ENCODE results near the gene STX4. TPM values are rescaled to one million over a fixed set of nuclear protein-coding genes. Genes with fewer than 3 reads are reported as not detected.

STX4 gene
- total RNA-seq, 4 donors from 2014 or later = 14.9 to 24.3 (median 21.4) TPM

DNA sequence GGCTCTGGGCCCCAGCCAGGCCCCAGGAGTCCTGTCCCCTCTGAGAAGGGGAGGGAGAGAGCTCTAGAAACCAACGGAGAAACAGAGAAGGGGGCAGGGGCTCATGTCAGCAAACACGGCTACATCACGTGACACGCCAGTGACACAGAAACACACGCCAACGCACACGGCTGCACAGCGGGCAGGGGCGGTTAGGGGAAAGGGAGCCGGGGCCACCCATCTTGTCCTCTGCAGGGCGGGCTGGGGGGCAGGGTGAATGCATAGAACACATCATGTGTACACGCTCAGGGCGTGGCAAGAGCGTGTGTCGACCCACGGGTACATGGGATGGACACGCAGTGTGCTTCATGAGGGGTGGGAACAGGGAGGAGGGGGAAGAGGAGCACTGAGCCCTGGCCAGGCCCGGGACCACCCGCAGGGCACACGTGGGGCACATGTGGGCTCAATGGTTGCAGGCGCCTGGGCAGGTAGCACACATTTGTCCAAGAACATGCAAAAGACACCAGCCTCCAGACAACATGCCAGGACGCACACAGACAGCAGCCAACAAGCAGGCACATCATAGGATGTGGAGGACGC lies 43.8 kb upstream of the STX4 start:
- ATAC-seq (no peak), DNase-seq (no peak)
- Histone ChIP-seq H3K27ac (no peak overlapping the region), H3K9me3 (no peaks in the 10 kb centered on the region), H3K4me3 (no peak overlapping the region), H3K4me1 (peaks cover 9 to 15% of the 10 kb centered on the region in 2 donors), H3K27me3 (no peaks in the 10 kb centered on the region), H3K36me3 (peaks cover 0 to under 1% of the 10 kb centered on the region in 2 donors)
- in situ Hi-C loops (cut with MboI; ENCODE audit: low sequenced_read_pairs in 4 of 4) = loop anchor here in 3 of 4 donors (10.0 to 25.0 kb wide), 5 partner anchors 98 to 873 kb away; partner anchors contain the start of genes ZNF267 (in 3 of the 3), ZNF843 (in 2 of the 3), COX6A2 (in 1 of the 3) and PRSS36 (in 1 of the 3)
- intact Hi-C loops (cut with DNase I; ENCODE audit: low total_unique reads) = loop anchor here (5.0 to 10.0 kb wide), 2 partner anchors 83 to 725 kb away; partner anchors contain the start of genes ZNF646 and ZNF668
- TF ChIP-seq CTCF (IDR thresholded peaks at IDR 0.05 in 4 of 5, conservative IDR thresholded peaks at IDR 0.05 in 1 of 5) = no peak
- TF ChIP-seq POLR2A (IDR thresholded peaks at IDR 0.05) = no peak

DNA sequence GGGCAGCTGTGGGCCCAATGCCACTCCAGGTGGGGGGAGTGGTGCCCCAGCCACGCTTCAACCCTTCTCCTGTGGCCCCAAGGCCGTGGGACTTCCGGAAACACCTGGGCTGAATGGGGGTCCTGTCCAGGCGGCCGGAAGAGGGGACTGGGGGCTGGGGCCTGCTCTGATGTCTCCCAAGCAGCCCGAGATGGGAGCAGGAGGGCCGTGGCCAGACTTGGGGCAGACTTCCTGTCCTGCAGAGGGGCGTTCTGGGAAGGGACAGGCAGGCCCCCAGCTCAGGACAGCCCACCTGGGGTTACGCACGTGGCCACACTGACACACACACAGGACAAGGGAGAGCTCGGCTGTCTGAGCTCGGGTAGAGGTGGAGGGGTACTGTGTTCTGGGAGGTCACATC lies 43.3 kb upstream of the STX4 start:
- DNase-seq = no peak
- intact Hi-C loops (cut with DNase I; ENCODE audit: low total_unique reads) = no loop called here
- no peak for ATAC-seq
- Histone ChIP-seq H3K27ac (no peak overlapping the region), H3K4me3 (no peak overlapping the region), H3K27me3 (no peaks in the 10 kb centered on the region), H3K9me3 (no peaks in the 10 kb centered on the region), H3K36me3 (no peaks in the 10 kb centered on the region), H3K4me1 (peaks cover 9 to 14% of the 10 kb centered on the region in 2 donors)
- in situ Hi-C loops (cut with MboI; ENCODE audit: low sequenced_read_pairs in 4 of 4) = loop anchor here in 3 of 4 donors (25.0 kb wide), 4 partner anchors 97 to 872 kb away; partner anchors contain the start of genes ZNF267 (in 3 of the 3), COX6A2 (in 1 of the 3), PRSS36 (in 1 of the 3) and PRSS53 (in 1 of the 3)
- TF ChIP-seq POLR2A (IDR thresholded peaks at IDR 0.05) = no peak
- no peak for TF ChIP-seq CTCF (IDR thresholded peaks at IDR 0.05 in 4 of 5, conservative IDR thresholded peaks at IDR 0.05 in 1 of 5)

- H3K4me3 ChIP-seq = no peak overlapping the region
- H3K9me3 ChIP-seq = no peaks in the 10 kb centered on the region
- DNase-seq = no peak
- in situ Hi-C loops (cut with MboI; ENCODE audit: low sequenced_read_pairs in 4 of 4) (loop anchor here in 3 of 4 donors (25.0 kb wide), 4 partner anchors 96 to 871 kb away; partner anchors contain the start of genes ZNF267 (in 3 of the 3), COX6A2 (in 1 of the 3), PRSS36 (in 1 of the 3) and PRSS53 (in 1 of the 3)), intact Hi-C loops (cut with DNase I; ENCODE audit: low total_unique reads) (no loop called here)
- no peak overlapping the region for H3K27ac ChIP-seq
- no peak for ATAC-seq
- peaks cover 0 to 4% of the 10 kb centered on the region in 2 donors for H3K4me1 ChIP-seq
- TF ChIP-seq CTCF (IDR thresholded peaks at IDR 0.05 in 4 of 5, conservative IDR thresholded peaks at IDR 0.05 in 1 of 5) (no peak), POLR2A (IDR thresholded peaks at IDR 0.05) (no peak)
- H3K36me3 ChIP-seq = no peaks in the 10 kb centered on the region
- H3K27me3 ChIP-seq = no peaks in the 10 kb centered on the region
These were observed 42.3 kb upstream of the STX4 start for GRCh38 chr16:30991052-30991451.

DNA sequence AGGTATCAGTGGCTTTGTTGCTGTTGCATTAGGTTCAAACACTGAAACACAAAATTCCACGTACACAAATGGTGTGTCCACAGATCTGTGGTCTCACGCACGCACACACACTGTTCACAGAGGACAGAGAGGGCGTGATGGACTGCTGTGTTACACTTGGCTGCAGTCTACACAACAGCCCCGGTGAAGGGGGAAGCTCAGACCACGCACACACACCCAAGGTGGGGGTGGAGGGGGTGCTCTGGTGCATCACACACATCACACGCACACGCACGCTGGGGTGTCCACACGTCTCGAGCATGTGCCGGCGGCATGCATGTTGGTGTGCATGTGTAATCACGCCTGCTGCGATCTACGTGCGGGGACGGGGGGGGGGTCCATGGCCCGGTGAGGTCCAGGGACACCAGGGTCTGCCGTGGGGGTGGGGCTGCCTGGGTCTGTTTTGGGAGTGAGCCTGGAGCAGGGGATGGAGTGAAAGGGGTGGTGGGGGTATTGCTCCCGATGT lies 41.0 kb upstream of the STX4 start:
- Histone ChIP-seq H3K27ac (no peak overlapping the region), H3K27me3 (peaks cover 0 to 8% (median 3%) of the 10 kb centered on the region in 3 donors), H3K4me1 (peaks cover 0 to 9% of the 10 kb centered on the region in 2 donors), H3K36me3 (no peaks in the 10 kb centered on the region), H3K4me3 (no peak overlapping the region), H3K9me3 (no peaks in the 10 kb centered on the region)
- intact Hi-C loops (cut with DNase I; ENCODE audit: low total_unique reads) (no loop called here), in situ Hi-C loops (cut with MboI; ENCODE audit: low sequenced_read_pairs in 4 of 4) (loop anchor here in 3 of 4 donors (25.0 kb wide), 4 partner anchors 95 to 870 kb away; partner anchors contain the start of genes ZNF267 (in 3 of the 3), COX6A2 (in 1 of the 3), PRSS36 (in 1 of the 3) and PRSS53 (in 1 of the 3))
- ATAC-seq = no peak
- no peak for TF ChIP-seq POLR2A (IDR thresholded peaks at IDR 0.05)
- TF ChIP-seq CTCF (IDR thresholded peaks at IDR 0.05 in 4 of 5, conservative IDR thresholded peaks at IDR 0.05 in 1 of 5) = no peak
- DNase-seq = no peak
